H1 (cell line): ENCODE measurements around the gene SPPL2B.

Experiments
- CTCF ChIP-seq, 3 experiments: IDR thresholded peaks; 1 replicate in 2 of 3; 2 replicates in 1 of 3; pipeline versions ENCODE4 v1.5.1 to v1.6.1; 2011; ENCODE audit warnings: low read length in 3 of 3, mild to moderate bottlenecking in 3 of 3, inconsistent platforms in 2 of 3, low read depth in 1 of 3, moderate library complexity in 1 of 3; ENCODE audit not compliant: insufficient read depth in 1 of 3; ENCODE audit errors: control extremely low read depth in 1 of 3
- KDM1A ChIP-seq: fragments of 200-600, 300-600 bp; sonication (generic); IDR thresholded peaks from 2 replicates; pipeline ENCODE4 v1.7.1; 2016; ENCODE audit warnings: mild to moderate bottlenecking, low read length, borderline replicate concordance
- YY1 ChIP-seq: IDR thresholded peaks from 2 replicates; pipeline ENCODE4 v1.6.1; 2011; ENCODE audit warnings: low read depth, mild to moderate bottlenecking, low read length

GRCh38 chr19:2321565-2322283, 6.8 kb upstream of the SPPL2B start:
- TF ChIP-seq KDM1A (no peak), CTCF (IDR thresholded peaks at IDR 0.05; ENCODE audit: control extremely low read depth in 1 of 3, insufficient read depth in 1 of 3, low read depth in 1 of 3, low read length in 3 of 3) (no peak), YY1 (no peak)
